Left lobe of liver (tissue), 2 donors: ENCODE results near the gene AFAP1L1. TPM values are rescaled to one million over a fixed set of nuclear protein-coding genes. Genes with fewer than 3 reads are reported as not detected.

ENCODE experiments used
- ATAC-seq: fragments of 200-7000 bp; cut with Tn5 transposase; one replicate; pipeline ENCODE4 v1.9.1; 2020; ENCODE audit warnings: mild to moderate bottlenecking, moderate library complexity
- DNase-seq: peaks from one replicate; pipeline ENCODE4 v3.0.0-alpha.2; 2020; ENCODE audit warnings: low spot score
- total RNA-seq: library from RNA; stranded (reverse); gene quantifications from one replicate; pipeline ENCODE4 v1.2.1, GENCODE V29; 2021
- donor health status: DM: no; HTN: no; CAD: no; lungs with moderate emphysema.
- donor health status: DM: no; HTN: yes; CAD: no.

Gene AFAP1L1
- total RNA-seq, 1 donor from 2014 or later = 2.6 TPM

GRCh38 chr5:149367972-149368645, 96.5 kb downstream of the AFAP1L1 start:
- no peak for ATAC-seq
- no peak for DNase-seq

DNA sequence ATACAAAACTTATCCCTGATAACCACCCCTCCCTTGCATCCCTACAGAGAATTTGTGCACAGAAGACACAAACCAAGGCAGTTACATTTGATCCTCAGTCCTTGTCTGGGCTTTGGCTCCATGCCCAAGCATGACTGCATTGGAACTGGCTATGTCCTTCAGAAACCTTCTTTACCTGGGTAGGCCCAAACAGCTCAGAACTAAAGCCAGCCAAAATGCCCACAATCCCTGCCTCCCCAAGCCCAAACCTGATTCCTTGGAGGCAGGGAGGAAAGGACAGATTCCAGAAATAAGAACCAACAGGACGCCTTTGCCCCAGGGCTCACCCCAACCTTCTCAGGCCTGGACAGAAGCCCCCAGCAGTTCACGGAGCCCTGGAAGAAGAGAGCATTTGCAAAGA, 99.2 kb downstream of the AFAP1L1 start:
- ATAC-seq = no peak
- DNase-seq = no peak

DNA sequence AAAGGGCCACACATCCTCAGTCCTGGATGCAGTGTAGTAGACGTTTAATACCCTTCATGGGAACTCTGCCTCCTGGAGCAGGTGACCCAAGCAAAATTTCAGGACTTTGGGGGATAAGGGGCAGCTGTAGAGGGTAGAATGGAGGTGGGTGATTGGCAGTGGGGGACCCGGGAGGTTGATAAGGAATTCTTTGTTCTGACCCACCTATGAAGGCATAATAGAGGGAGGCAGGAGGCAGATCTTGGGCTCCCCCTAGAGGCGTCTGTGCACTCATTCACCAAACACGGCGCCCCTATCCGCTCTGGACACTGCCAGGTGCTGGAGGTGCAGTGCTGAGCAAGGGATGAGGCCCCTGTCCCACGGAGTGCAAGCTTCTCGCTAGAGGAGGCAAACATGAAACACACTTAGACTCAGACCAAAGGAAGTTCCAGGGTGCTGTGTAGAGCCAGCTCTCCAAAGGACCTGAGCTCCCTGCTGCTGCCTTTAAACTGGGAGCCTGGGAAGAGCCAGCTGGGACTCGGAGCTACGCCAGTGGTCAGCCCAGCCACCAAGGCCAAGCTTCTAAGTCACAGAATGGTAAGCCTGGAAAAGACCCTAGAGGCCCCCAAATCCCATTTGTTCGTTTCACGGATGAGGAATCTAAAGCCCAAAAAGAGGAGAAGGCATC, 99.8 kb downstream of the AFAP1L1 start:
- ATAC-seq (peak; percentile 88), DNase-seq (peak; percentile 64)

- DNase-seq (no peak), ATAC-seq (no peak)
Observed at GRCh38 chr5:149372076-149372795, 100.6 kb downstream of the AFAP1L1 start.

DNA sequence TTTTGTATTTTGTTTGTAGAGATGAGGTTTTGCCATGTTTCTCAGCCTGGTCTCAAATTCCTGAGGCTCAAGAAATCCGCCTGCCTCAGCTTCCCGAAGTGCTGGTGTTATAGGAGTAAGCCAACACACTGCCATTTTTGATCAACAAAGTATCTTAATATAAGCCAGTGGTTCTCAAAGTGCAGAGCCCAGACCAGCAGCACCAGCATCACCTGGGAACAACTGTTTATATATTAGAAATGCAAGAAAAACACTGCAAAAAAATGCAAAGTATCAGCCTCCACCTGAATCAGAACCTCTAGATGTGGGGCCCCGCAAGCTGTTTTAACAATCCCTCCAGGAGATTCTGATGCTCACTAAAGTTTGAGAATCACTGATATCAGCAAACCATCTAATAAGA, 101.3 kb downstream of the AFAP1L1 start:
- DNase-seq = no peak
- no peak for ATAC-seq

- ATAC-seq = no peak
- DNase-seq = no peak
Observed at GRCh38 chr5:149374303-149374702, 102.6 kb downstream of the AFAP1L1 start.

DNA sequence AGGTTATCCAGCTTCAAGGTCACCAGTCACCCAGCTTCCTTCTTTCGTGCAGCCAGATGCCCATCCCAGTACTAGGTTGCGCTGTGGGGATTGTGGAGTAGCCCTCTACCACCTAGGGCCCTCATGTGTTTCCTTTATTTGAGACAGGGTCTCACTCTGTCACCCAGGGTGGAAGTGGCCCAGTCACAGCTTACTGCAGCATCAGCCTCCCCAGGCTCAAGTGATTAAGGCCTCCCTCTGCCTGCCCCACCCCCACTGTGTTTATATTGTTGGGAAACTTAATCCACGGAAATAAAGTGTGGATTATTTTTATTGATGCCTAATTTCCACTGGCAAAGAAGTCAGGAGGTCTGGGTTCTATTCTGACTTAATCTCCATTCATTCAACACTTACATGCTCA, 103.1 kb downstream of the AFAP1L1 start:
- no peak for ATAC-seq
- DNase-seq = no peak

- no peak for DNase-seq
- no peak for ATAC-seq
Observed at GRCh38 chr5:149375434-149375833, 103.8 kb downstream of the AFAP1L1 start.

DNA sequence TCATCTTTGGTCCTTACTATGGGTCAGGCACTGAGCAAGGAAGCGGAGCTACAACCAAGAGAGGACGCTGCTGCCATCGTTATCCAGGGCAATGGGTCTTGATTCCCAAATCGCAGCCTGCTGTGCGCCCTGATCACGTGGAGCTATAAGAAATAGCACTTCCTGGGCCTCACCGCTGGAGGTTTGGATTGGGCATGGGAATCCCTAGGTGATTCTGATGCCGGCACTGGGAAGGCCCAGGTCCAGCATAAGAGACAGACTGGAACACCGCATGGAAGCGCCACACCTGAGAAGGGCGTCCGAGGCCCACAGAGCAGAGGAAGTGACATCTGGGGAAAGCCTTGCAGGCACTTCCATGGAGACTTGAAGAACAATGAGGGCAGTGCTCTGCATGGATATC, 104.4 kb downstream of the AFAP1L1 start:
- DNase-seq (no peak), ATAC-seq (no peak)

DNA sequence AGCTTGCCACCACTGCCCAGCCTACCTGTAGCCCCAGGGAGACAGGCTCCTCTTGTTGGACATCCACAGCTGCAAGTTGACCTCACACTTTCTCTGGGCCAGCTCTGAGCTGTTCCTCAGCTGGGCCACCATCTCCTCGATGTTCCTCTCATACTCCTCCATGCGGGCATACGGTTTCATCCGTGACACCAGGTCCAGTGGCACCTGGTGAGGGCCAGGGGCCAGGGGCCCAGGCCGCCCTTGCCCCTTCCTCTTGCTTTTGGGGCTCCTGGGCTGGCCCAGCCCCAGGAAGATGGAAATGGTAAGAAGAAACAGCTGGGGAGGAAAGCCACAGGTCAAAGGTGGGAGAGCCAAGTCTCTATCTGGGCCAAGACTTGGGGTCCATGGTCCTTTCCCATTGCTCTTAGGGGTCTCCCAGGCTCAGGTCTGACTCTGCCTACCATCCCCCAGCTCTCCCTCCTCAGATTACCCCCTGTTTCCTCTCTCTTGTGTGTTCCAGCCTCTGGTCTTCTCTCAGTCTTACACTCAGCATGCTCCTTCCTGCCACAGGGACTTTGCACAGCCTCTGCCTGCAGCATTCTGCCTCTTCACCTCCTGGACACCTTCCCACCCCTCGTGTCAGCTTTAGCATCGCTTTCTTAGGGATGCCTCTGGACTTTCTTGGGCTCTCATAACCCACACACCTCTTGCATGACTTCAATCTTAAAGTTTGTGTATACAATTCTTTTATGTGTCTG, 105.2 kb downstream of the AFAP1L1 start:
- DNase-seq (no peak), ATAC-seq (no peak)

- DNase-seq (no peak), ATAC-seq (no peak)
Observed at GRCh38 chr5:149378241-149378820, 106.7 kb downstream of the AFAP1L1 start.

DNA sequence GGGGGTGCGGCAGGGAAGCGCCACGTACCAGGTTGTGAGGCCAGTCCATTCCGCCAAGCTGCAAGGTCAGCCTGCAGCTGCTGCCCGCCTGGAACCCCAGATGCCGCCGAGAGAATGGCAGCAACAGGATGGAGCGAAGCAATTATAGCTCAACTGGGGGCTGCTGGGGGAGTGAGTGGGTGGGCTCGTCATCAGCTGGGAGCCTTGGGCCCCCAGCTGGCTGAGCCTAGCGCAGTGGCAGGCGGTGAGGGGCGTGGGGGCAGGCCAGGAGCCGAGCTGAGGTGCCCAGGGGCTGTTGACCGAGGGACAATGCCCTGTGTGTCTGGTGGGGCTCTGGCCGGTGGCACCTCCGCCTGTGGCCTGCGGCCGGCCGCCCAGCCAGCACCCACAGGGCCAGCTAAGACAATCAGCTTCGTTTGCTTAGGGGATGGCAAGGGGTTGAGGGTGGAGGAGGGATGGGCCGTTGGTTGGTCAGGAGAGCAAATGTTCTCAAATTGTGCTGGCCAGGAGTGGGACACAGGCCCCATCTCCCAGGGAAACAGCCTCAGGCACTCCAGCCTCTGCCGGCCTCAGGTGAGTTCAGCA, 107.6 kb downstream of the AFAP1L1 start, which contains the start of gene IL17B:
IL17B (minus strand) TSS at position 116 of the 585 bp plus-strand sequence; CDS start at position 49, 67 bp downstream.
- DNase-seq (no peak), ATAC-seq (no peak)

DNA sequence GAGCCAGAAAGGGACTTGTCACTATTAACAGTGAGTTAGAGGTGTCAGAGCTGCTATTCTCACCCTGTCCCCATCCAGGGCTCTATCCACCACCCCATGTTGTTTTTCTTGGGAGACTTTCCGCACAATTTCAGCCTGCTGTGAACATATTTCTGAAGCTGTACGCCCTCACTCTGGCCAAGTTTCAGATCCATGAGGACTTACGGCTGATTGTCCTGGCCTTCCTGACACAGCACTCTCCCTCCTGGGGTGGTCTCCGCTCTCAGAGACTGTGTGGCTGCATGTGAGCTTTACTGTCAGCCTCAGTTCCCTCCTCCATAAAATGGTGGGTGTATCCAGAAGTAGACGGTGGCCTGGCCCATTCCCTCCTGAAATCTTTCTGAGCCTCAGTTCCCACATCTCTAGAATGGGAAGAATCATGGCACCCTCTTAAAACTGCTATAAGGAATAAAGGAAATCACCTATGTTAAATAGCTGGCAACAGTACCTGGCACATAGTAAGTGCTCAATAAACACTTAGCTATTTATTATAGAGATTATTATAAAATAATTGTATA, 108.2 kb downstream of the AFAP1L1 start:
- DNase-seq = no peak
- no peak for ATAC-seq

GRCh38 chr5:149380466-149381121, 108.9 kb downstream of the AFAP1L1 start:
- ATAC-seq (no peak), DNase-seq (no peak)

- DNase-seq (no peak), ATAC-seq (no peak)
Observed at GRCh38 chr5:149381261-149381985, 109.8 kb downstream of the AFAP1L1 start.

DNA sequence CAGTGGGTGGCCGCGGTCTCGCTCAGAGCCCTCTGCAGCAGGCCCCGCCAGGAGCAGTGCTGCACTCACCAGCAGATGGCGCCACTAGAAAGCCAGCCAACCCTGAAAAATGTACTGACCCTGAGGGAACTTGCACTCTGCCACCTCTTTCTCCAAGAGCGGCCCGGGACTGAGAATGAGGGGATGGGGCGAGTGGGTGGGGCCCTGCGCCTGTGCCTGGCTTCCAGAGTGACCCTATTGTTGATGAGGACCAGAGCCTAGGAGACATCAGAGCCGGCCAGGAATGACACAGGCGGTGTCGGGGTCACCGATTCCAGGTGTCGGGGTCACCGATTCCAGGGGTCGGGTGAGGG, 110.3 kb downstream of the AFAP1L1 start:
- DNase-seq (peak; percentile 68), ATAC-seq (peak; percentile 89)

DNA sequence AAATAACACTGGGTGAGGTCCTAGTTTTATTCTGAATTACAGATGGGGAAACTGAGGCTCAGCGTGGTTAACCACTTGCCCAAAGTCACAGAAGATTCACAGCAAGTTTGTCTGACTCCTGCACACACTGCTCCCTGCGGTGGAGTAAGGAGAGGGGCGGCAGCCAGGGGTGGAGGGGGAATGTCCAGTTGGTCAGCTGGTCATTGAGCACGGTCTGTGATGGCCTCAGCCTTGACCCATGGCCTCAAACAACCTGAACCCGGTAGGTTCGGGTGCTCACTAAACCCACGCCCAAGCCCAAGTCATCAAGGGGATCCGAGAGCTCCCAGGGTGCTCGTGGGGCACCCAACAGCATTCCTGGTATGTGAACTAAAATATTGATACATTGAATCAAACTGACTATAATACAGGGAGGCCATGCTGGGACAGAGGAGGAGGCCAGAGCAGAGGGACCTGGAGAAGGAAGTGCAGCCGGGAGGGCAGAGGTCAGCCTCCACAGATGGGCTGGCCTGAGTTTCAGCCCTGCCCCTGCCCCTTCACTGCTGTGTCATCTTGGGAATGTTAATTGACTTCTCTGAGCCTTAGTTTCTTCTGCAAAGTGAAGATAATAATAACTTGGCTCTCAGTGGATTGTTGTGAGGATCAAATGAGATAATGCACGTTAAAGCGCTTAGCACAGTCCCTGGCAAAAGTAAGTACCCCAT, 111.0 kb downstream of the AFAP1L1 start:
- ATAC-seq (no peak), DNase-seq (no peak)

- peak; percentile 8 for ATAC-seq
- DNase-seq = no peak
Observed at GRCh38 chr5:149383399-149383798, 111.7 kb downstream of the AFAP1L1 start.
